ENCODE results near the gene CXCL14. TPM values are rescaled to one million over a fixed set of nuclear protein-coding genes. Genes with fewer than 3 reads are reported as not detected.

The CXCL14 gene
- polyA plus RNA-seq, 1 experiment: not detected

GRCh38 chr5:135549413-135549812 is 29.4 kb downstream of the CXCL14 start:
- POLR2A ChIA-PET: interaction anchor here (1.2 kb wide), 1 partner anchor 83 kb away, joined by 3 read pairs; no protein-coding TSS in a partner anchor
- no peaks in the 10 kb centered on the region; the same call in 1 of the 2 replicates for H3K9me3 ChIP-seq (ENCODE audit: control insufficient read depth, insufficient read depth, low read length)
- CTCF ChIA-PET: interaction anchor here (3.9 to 26.4 kb wide), 4 partner anchors 11 to 82 kb away, joined by 22 to 1313 read pairs (median 136); no protein-coding TSS in a partner anchor
- H3K4me3 ChIP-seq (ENCODE audit: low read depth, low read length): no peak overlapping the region
- TF ChIP-seq CTCF (IDR thresholded peaks at IDR 0.05; ENCODE audit: low read depth, low read length): no peak
- DNase-seq (ENCODE audit: low read depth, low spot score): no peak
- H3K27ac ChIP-seq (ENCODE audit: low read depth, low read length): no peak overlapping the region
- peaks cover 68% of the 10 kb centered on the region for H3K27me3 ChIP-seq (ENCODE audit: control insufficient read depth, insufficient read depth, low read length)

- no peak overlapping the region for H3K27ac ChIP-seq (ENCODE audit: low read depth, low read length)
- no peak for DNase-seq (ENCODE audit: low read depth, low spot score)
- ChIA-PET POLR2A (no interaction called here), CTCF (interaction anchor here (8.9 to 26.4 kb wide), 3 partner anchors 13 to 80 kb away, joined by 91 to 1313 read pairs (median 182); no protein-coding TSS in a partner anchor)
- H3K4me3 ChIP-seq (ENCODE audit: low read depth, low read length): no peak overlapping the region
- no peaks in the 10 kb centered on the region; the same call in 1 of the 2 replicates for H3K9me3 ChIP-seq (ENCODE audit: control insufficient read depth, insufficient read depth, low read length)
- TF ChIP-seq CTCF (IDR thresholded peaks at IDR 0.05; ENCODE audit: low read depth, low read length): no peak
- H3K27me3 ChIP-seq (ENCODE audit: control insufficient read depth, insufficient read depth, low read length): peaks cover 74% of the 10 kb centered on the region
Measured at GRCh38 chr5:135547590-135548254, 31.1 kb downstream of the CXCL14 start.

- Histone ChIP-seq H3K27ac (ENCODE audit: low read depth, low read length) (no peak overlapping the region), H3K4me3 (ENCODE audit: low read depth, low read length) (no peak overlapping the region), H3K9me3 (ENCODE audit: control insufficient read depth, insufficient read depth, low read length) (no peaks in the 10 kb centered on the region; the same call in 1 of the 2 replicates), H3K27me3 (ENCODE audit: control insufficient read depth, insufficient read depth, low read length) (peaks cover 79% of the 10 kb centered on the region)
- POLR2A ChIA-PET: no interaction called here
- TF ChIP-seq CTCF (IDR thresholded peaks at IDR 0.05; ENCODE audit: low read depth, low read length): no peak
- CTCF ChIA-PET: interaction anchor here (8.9 to 26.4 kb wide), 3 partner anchors 14 to 80 kb away, joined by 91 to 1313 read pairs (median 182); no protein-coding TSS in a partner anchor
- no peak for DNase-seq (ENCODE audit: low read depth, low spot score)
Measured at GRCh38 chr5:135546912-135547311, 31.9 kb downstream of the CXCL14 start.

- H3K27me3 ChIP-seq (ENCODE audit: control insufficient read depth, insufficient read depth, low read length): peaks cover 87% of the 10 kb centered on the region
- no peak overlapping the region for H3K27ac ChIP-seq (ENCODE audit: low read depth, low read length)
- ChIA-PET POLR2A (no interaction called here), CTCF (interaction anchor here (8.9 to 26.4 kb wide), 2 partner anchors 15 to 79 kb away, joined by 91 to 1313 read pairs; no protein-coding TSS in a partner anchor)
- H3K4me3 ChIP-seq (ENCODE audit: low read depth, low read length): no peak overlapping the region
- no peaks in the 10 kb centered on the region; the same call in 1 of the 2 replicates for H3K9me3 ChIP-seq (ENCODE audit: control insufficient read depth, insufficient read depth, low read length)
- no peak for TF ChIP-seq CTCF (IDR thresholded peaks at IDR 0.05; ENCODE audit: low read depth, low read length)
- no peak for DNase-seq (ENCODE audit: low read depth, low spot score)
Measured at GRCh38 chr5:135546101-135546500, 32.7 kb downstream of the CXCL14 start.

- CTCF ChIA-PET: interaction anchor here (0.9 to 1.2 kb wide), 2 partner anchors 16 to 21 kb away, joined by 3 to 6 read pairs; no protein-coding TSS in a partner anchor
- no peaks in the 10 kb centered on the region; the same call in 1 of the 2 replicates for H3K9me3 ChIP-seq (ENCODE audit: control insufficient read depth, insufficient read depth, low read length)
Measured at GRCh38 chr5:135545099-135545498, 33.7 kb downstream of the CXCL14 start.

More at GRCh38 chr5:135545099-135545498, 33.7 kb downstream of the CXCL14 start:
- Histone ChIP-seq H3K27me3 (ENCODE audit: control insufficient read depth, insufficient read depth, low read length) (peaks cover 92% of the 10 kb centered on the region), H3K4me3 (ENCODE audit: low read depth, low read length) (no peak overlapping the region), H3K27ac (ENCODE audit: low read depth, low read length) (no peak overlapping the region)
- POLR2A ChIA-PET: no interaction called here
- DNase-seq (ENCODE audit: low read depth, low spot score): no peak
- no peak for TF ChIP-seq CTCF (IDR thresholded peaks at IDR 0.05; ENCODE audit: low read depth, low read length)

Data from AG04450 (cell line).